NOMO-1 (cell line): ENCODE data around the gene PTPRD.
"Not testable (repeated sequence)": the region's sequence is repeated elsewhere in the genome, so short reads cannot be mapped to it uniquely, and the experiment has no call there.

Experiments used
- DNase-seq, 2 experiments: peaks; one replicate each; lab custom pipeline; 2025; ENCODE audit not compliant: unreplicated experiment in 2 of 2; lab: John Stamatoyannopoulos, UW

Gene PTPRD

DNA sequence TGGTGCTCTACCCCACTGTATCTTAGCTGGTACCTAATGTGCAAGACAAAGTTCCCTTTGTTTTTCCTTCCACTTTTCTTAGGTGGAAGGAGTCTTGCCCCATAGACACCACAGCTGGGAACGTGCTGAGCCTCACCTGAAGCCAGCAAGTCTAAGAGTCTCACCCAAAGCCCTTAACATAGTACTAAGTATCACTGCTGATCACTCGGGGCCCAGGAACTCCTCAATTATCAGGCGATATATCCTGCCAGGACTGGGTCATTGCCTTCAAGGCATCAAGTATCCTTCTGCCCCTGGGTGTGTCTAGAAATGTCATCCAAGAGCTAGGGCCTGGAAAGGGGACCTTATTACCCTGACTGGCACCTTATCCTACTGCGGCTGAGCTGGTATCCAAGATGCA lies 123.9 kb downstream of the PTPRD start:
- no peak for DNase-seq

DNA sequence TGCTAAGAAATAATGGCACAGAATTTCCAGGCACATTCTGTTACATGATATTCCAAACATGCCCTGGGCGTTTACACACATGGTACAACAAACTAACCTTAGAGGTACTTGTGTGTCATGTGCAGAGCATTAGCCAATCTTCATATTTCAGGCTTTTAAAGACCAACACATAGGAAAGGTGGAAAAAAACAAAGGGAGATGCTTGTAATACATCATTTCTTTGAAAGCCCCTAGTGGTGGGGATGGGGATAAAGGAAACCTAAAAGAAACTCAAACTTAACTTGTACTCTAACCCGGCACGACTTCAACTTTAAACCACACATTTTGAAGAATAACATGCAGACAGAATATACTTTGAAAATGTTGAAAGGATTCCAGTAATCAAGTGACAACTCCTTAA lies 133.6 kb downstream of the PTPRD start:
- DNase-seq: no peak

DNA sequence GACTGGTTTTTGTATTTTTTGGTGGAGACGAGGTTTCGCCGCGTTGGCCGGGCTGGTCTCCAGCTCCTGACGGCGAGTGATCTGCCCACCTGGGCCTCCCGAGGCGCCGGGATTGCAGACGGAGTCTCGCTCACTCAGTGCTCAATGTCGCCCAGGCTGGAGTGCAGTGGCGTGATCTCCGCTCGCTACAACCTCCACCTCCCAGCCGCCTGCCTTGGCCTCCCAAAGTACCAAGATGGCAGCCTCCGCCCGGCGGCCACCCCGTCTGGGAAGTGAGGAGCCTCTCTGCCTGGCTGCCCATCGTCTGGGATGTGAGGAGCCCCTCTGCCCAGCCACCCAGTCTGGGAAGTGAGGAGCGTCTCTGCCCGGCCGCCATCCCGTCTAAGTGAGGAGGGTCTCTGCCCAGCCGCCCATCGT lies 163.6 kb downstream of the PTPRD start:
- not testable (repeated sequence) for DNase-seq

DNA sequence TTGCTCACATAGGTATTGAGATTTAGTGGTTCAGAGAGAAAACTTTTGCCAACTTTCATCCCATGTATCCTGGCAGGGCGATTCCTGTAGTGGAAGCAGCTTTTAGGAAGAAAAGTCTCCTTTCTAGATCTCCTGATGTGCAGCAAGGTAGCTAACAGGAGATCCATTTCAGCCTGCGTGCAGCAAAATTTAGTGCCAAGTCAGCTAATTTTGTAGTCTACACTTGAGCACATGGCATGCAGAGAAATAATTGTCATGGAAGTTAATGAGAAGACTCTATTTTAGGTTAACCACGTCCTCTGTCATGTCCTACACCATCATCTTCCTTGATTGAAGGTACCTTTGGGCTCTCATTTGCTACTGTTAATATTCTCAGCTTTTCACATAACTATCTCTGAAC lies 165.8 kb downstream of the PTPRD start:
- no peak for DNase-seq

DNA sequence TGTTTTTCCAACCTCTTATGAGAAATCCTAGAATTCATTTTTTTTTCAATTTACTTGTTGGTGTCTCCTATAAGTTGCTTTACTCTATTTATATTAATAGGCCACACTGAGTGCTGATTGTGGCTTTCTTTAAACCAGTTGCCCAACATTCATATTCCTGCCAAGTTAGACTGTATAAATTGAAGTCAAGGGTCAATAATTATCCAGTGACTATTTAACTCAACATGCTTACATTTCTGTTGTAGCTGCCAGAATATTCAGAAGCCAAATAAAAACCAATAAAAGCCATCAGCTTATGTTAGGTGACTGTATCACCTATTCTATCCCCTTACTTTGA lies 169.0 kb downstream of the PTPRD start:
- DNase-seq: no peak

DNA sequence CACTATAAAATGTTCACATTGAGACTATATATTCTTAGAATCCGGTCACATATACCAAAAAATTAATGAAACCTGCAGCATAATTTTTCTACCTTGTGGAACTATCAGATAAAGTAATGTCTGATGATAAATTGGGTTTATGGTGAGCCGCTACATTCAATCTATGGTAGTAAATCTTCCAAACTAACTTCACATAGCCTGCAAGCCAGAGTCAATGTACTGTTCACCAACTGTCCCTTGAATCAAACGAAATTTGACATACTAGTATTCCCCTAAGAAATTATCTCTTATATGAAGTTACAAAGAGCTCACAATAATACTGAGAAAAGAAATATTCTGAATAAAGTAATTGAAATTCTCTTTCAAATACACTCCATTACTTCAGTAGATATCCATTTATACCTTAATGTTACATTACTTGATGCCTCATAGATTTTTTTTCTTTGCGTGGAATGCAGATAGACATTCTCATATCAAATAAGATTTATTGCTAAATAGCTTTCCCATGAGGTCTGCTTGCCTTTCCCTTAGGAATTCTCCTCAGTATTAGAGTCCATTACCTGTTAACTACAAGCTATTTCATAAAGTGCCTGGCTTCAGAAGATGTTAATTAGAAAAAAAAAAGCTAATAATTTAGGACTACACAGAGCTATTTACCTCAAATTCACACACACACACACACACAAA lies 169.5 kb downstream of the PTPRD start:
- DNase-seq: no peak

DNA sequence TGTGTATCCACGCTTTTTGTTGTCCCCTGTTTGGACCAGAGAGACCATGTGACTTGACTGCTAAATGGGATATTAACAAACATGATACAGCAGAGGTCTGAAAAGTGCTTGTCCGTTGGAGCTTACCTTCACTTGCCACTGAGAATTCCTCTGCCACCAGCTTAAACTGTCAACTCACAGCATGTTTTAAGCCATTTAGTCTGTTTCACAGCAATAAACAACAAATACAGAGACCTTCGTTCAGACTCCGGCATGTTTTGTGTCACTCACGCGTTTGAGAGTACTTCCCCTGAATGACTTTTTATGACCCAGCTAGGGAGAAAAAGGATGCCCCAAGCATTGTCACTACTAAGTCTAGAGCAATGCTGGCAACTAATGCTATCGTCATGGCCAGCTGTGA lies 173.8 kb downstream of the PTPRD start:
- no peak for DNase-seq

DNA sequence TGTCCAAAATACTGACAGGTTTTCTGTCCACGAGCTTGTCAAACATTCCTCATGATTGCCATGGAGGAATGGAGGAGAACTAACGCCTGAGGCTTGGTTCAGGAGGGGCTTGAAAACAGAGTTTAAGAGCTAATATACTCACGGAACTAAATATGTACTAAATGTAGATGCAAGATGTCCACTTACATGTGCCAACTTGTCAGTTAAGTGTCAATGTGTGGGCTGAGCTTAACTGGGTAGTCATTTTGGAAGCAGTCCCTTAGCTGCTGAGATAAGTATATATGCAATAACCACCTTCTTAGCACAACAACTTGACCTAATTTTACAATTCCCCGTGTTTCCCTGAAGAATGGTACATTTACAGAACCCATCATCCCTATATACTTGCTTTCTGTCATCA lies 176.0 kb downstream of the PTPRD start:
- no peak for DNase-seq

DNA sequence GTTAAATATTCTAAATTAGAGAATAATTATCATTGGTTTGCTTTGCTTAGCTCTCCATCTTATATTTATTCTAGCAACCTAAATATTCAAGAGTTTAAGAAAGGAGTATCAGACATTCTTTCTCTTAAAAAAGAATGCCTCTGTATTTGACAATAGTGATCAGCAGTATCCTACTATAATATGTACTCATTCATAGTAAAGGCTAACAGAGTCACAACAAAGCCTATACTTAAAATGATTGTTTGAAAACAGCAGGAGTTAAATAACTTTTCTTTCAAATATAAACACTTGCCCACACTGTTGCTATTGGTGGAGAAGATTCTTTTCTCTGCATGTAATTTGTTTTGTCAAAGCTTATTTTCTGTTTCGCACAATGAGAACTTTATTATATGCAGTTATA lies 178.4 kb downstream of the PTPRD start:
- no peak for DNase-seq

DNA sequence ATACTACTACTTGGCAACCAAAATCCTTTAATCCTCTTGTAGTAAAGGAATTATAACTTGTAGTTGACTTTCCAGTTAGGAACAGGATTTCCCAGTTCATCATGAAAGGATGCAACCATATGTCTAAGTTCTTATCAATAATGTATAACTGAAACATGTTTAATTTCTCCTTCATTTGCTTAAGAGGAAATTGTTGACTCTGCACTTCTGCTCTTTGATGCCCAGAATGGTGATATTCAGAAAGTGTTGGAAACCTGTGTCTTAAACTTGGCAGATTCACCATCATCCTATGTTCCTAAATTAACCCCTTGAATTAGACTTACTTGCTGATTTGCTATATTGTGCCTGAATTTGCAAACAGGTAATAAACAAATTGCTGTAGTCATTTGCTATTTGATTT lies 201.5 kb downstream of the PTPRD start:
- no peak for DNase-seq

DNA sequence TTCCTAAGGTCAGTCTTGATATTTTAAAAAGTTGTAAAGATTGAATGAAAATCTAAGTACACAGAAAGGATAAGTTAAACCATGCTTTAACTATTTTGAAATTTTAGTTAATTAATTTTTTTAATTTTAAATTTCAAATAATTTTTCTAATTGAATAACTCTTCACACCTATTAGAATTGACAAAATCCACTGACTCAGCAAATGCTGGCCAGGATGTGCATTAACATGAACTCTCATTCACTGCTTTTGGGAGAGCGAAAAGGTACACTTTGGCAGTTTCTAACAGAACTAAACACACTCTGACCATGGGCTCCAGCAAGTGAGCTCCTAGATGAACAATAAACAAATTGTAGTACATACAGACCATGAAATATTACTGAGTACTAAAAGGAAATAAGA lies 209.5 kb downstream of the PTPRD start:
- DNase-seq: no peak

DNA sequence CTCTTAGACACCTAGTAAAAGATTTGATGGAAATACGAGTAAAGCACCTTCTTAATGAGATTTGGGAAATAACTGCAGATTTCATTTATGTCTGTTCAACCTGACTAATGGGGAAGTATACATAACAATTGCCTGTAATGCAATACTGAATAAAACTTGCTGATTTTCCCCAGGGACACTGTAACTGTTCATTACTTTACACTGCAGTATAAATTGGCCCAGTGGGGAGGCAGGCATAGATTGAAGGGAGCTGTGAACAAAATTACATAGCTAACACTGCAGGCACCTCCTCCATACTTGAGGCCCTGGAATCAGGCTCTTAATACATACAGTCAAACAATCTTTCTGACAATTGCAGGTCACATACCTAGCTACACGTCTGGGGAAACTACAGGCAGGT lies 216.2 kb downstream of the PTPRD start:
- DNase-seq: no peak

DNA sequence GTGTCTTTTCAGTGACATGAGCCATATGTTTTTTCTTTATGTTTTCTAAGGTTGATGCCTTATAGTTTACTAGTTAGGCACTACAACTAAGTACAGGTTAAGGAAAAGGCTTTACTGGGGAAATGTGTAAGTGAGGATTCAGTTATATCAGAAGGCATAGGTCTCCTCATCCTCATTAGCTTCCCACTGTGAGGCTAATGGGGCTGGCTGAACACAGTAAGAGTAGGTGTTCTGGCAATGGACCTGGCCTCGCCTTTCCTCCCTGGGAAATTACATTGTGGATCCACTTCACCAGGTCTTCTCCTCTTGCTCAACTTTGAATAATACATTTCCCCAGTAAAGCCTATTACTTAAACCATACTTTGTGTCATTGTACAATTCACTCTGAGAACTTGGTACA lies 225.5 kb downstream of the PTPRD start:
- no peak for DNase-seq

DNA sequence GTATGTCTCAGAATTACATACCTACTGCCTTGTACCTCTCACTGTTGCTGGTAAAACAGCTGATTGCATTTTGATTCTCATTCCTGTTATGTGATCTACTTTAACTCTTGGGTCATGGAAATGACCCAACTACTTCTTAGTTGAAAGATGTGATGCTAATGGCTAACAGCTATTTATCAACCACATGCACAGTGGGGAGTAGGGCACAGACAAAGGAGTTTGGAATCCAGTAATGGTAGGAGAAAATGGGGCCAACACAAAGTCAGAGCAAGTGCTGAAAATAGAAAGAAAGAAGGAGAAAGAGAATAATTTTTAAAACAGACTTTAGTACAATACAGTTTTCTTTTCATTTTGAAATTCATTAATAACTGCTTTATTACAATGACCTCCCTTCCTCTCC lies 241.0 kb downstream of the PTPRD start:
- DNase-seq: no peak

DNA sequence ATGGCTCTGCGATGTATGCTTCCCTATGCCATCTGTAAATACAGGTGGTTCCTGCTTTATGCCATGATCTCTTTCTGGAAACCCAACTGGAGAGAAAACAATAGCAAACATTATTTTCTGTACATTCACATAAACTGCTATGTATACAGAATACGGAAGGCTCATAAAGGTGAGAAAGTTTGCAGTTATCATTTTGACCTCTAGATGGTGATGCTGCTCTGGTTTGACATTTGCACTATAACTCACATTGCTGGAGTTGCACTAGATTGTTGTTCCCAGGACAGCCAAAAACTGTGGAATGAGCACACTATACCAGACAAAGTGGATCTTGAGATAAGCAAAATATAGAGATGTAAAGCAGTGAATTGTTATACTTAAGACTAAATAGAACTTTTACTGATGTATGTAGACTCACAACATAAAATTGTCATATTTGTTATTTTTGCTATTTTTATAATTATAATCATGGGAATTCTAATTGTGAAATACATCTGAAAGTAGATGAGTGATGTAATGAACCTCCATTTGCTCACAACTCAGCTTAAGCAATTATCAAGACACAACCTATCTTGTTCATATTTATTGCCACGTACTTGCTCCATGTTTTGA lies 246.5 kb downstream of the PTPRD start:
- no peak for DNase-seq

DNA sequence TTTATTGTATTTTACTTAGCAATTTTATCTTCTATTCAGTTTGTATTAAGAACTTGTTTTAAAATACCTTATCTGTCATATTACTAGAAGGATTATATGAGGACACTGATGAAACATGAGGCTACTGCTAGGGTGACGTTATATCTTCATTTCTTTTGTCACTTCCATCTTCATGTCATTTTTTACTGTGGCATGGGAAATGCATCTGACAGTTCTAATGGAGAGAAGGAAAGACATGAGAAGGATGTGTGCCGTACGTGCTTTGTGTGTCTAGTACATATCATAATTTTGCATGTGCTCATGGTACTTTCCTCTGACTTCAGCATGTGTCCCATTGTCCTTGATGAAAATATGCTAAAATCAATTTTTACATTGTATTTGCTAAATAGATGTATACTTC lies 258.2 kb downstream of the PTPRD start:
- no peak for DNase-seq

DNA sequence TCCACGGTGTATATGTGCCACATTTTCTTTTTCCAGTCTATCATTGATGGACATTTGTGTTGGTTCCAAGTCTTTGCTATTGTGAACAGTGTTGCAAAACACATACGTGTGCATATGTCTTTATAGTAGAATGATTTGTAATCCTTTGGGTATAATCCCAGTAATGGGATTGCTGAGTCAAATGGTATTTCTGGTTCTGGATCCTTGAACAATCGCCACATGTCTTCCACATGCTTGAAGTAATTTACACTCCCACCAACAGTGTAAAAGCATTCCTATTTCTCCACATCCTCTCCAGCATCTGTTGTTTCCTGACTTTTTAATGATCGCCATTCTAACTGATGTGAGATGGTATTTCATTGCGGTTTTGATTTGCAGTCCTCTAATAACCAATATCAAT lies 267.2 kb downstream of the PTPRD start:
- not testable (repeated sequence) for DNase-seq

DNA sequence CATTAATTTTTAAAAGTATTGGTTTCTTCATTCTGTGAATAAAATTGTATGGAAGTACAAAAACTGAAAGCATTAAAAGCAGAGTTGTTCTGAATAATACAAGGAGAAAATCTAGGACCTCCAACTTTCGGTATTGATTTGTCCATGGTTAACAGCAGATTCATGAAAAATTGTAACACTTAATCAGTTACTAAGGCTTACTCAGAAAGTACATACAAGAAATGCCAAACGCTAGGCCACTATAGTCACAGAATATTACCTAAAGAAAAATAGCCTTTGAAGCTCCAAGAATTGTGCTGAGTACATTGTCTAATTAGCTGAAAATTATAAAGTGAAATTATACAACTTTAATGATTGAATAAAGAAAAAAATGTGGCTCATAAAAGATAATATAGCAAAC lies 271.7 kb downstream of the PTPRD start:
- no peak for DNase-seq

DNA sequence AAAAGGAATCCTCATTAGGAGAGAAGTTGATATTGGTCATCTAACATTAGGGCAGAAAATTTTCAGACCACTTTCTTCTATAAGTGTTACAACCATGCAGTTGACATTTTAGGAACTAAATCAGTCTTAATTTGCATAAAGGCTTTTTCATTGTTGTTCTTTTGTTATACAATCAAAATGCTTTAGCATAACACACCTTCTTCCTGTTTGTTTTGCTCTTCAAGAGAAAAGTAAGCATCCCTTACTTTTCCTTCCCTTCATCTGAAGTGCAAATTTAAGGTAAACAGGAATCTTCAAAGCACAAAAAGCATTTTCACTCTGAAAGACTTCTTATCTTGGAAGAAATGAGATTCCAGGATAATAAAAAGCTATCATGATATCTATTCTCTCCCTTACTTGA lies 273.6 kb downstream of the PTPRD start:
- no peak for DNase-seq

DNA sequence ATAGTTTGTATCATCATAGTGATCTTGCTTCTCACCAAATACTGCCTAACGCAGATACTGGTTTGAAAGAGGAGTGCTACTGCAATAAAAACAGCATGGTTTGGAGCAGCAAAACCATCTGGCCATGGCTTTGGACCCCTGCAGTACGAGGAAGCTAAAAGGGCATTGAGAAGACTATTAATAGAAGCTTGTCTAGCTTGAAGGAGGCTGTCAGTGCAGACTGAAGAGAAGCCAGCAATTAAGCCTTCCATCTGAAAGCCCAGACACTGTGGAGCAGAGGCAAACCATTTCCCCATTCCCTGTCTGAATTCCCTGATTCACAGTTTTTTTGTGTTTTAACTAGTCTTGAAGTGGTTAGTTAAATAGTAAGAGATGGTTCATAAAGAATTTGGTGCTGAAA lies 281.6 kb downstream of the PTPRD start:
- no peak for DNase-seq

DNA sequence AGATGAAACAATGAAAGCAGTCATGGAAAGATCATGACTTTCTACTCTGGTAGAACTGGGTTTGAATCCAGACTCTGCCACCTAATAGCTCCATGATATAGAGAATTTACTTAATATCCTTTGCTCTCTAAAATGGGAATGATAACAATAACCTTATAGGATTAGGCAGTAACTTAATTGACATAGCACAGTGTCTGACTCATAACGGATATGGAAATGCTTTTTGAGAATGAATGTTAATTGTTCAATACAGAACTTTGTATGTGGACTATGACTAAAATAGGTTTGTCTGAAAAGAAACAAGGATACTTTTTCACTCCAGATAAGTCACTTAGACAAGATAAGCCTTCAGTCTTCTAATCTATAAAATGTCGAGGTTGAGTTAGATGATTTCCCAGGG lies 330.7 kb downstream of the PTPRD start:
- no peak for DNase-seq

DNA sequence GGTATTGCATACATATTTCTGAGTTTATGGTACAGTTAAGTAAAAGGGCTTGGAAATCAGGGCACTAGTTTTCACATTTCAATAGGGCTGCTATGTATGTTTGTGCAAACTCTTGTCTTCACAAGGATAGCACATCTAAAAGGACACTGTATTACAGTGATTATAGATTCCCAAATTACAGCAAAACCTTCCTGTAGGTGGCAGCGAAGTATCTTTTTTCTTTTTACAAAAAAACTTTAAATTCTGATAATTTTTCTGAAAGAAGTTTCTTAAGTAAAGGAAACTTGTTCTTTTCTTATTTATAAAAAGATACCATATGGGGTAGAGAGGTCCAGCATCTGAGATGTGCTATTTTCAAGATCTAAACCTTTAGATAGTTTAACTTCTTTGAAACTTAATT lies 337.8 kb downstream of the PTPRD start:
- DNase-seq: no peak

DNA sequence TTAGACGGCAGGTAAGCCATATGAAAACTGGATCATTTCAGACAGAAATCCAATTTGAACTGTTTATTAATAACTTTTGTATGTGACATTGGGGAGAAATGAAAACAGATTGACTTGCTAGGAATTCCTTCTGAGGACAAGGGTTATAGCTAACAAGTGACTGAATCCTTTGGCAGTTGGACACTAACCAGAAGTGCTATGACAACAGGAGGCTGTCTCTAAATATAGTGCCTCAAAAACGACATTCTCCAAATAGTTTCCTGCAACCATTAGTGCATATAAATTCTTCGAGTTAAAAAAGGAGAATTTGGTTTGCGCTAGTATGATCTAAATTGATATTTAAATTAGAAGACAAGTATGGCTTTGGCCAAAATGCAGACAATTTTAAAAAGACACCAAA lies 338.6 kb downstream of the PTPRD start:
- no peak for DNase-seq
